ENCODE data around the gene TRIO. TPM values are rescaled to one million over a fixed set of nuclear protein-coding genes. Genes with fewer than 3 reads are reported as not detected.

The TRIO gene
- total RNA-seq, 1 experiment from 2014 or later: 68.4 TPM

DNA sequence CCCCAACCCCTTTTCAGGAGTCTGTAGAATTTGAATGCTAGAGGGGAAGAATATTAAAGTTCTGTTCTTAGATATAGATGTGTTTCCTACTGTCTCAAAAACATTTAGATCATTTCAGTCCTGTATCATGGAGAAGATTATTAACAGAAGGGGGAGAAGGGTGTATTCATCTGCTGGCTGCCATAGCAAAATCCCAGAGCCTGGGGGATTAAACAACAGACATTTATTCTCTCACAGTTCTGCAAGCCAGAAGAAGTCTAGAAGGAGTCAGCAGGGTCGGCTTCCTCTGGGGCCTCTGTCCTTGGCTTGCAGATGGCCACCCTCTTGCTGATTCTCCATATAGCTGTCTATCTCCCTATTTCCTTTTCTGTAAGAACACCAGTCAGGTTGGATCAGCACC lies 288.4 kb downstream of the TRIO start:
- TF ChIP-seq, protein P1, sequence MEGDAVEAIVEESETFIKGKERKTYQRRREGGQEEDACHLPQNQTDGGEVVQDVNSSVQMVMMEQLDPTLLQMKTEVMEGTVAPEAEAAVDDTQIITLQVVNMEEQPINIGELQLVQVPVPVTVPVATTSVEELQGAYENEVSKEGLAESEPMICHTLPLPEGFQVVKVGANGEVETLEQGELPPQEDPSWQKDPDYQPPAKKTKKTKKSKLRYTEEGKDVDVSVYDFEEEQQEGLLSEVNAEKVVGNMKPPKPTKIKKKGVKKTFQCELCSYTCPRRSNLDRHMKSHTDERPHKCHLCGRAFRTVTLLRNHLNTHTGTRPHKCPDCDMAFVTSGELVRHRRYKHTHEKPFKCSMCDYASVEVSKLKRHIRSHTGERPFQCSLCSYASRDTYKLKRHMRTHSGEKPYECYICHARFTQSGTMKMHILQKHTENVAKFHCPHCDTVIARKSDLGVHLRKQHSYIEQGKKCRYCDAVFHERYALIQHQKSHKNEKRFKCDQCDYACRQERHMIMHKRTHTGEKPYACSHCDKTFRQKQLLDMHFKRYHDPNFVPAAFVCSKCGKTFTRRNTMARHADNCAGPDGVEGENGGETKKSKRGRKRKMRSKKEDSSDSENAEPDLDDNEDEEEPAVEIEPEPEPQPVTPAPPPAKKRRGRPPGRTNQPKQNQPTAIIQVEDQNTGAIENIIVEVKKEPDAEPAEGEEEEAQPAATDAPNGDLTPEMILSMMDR (IDR thresholded peaks at IDR 0.05 in 2 of 3, conservative IDR thresholded peaks at IDR 0.05 in 1 of 3; ENCODE audit: borderline replicate concordance in 1 of 3, insufficient read depth in 1 of 3, low read depth in 2 of 3, low read length in 2 of 3): no peak
- no peak for TF ChIP-seq ELF1 (IDR thresholded peaks at IDR 0.05; ENCODE audit: borderline replicate concordance, low read depth)
- TF ChIP-seq, protein P2, sequence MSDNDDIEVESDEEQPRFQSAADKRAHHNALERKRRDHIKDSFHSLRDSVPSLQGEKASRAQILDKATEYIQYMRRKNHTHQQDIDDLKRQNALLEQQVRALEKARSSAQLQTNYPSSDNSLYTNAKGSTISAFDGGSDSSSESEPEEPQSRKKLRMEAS (IDR thresholded peaks at IDR 0.05): no peak
- TF ChIP-seq CBX3 (IDR thresholded peaks at IDR 0.05; ENCODE audit: low read depth): no peak
- TF ChIP-seq EZH2phosphoT487 (IDR thresholded peaks at IDR 0.05; ENCODE audit: borderline replicate concordance): no peak
- TF ChIP-seq FOSL1 (IDR thresholded peaks at IDR 0.05; ENCODE audit: low read depth): no peak
- TF ChIP-seq ZFX (IDR thresholded peaks at IDR 0.05): no peak
- no peak for TF ChIP-seq SP1 (IDR thresholded peaks at IDR 0.05; ENCODE audit: low read depth)
- no peak for TF ChIP-seq JUND (IDR thresholded peaks at IDR 0.05)
- CTCF ChIA-PET: no interaction called here

More for the DNA sequence above, 288.4 kb downstream of the TRIO start:
- no peak overlapping the region for H3K27ac ChIP-seq (ENCODE audit: low read depth, low read length)
- ChIA-PET RAD21 (ENCODE audit: low non-redundant PET in 1 of 2, low total read pairs in 2 of 2, uncharacterized antibody in 2 of 2, unreplicated experiment in 2 of 2) (no interaction called here), POLR2A (no interaction called here)
- no peak overlapping the region for H3K9ac ChIP-seq (ENCODE audit: low read length)
- no peaks in the 10 kb centered on the region for H3K4me1 ChIP-seq (ENCODE audit: control insufficient read depth in 1 of 2, insufficient read depth in 2 of 2, low read length in 2 of 2)
- ATAC-seq: no peak
- H3K27me3 ChIP-seq (ENCODE audit: insufficient read depth, low read length): no peaks in the 10 kb centered on the region
- H3K79me2 ChIP-seq (ENCODE audit: insufficient read depth, low read length): no peaks in the 10 kb centered on the region
- no peak overlapping the region for H2AFZ ChIP-seq (ENCODE audit: low read depth, low read length, poor library complexity, severe bottlenecking)
- H3K9me3 ChIP-seq (ENCODE audit: control insufficient read depth in 1 of 2, insufficient read depth in 1 of 2, low read depth in 1 of 2, low read length in 2 of 2): no peaks in the 10 kb centered on the region
- no peak overlapping the region for H3K4me3 ChIP-seq (replicated peaks in 1 of 2; ENCODE audit: low read depth in 1 of 2, low read length in 2 of 2)
- H3K36me3 ChIP-seq (ENCODE audit: control insufficient read depth in 1 of 2, insufficient read depth in 2 of 2, low read length in 2 of 2): no peaks in the 10 kb centered on the region; a peak in 1 of 4 replicates
- H3K4me2 ChIP-seq (ENCODE audit: low read length): no peak overlapping the region
- no TSS peak for BruUV-seq (replicated peaks)
- no peak for DNase-seq (ENCODE audit: low read depth, low spot score)
- intact Hi-C loops (cut with micrococcal nuclease): no loop called here
- no peaks in the 10 kb centered on the region for H4K20me1 ChIP-seq (ENCODE audit: insufficient read depth)
- no peaks in the 10 kb centered on the region for H3K9me2 ChIP-seq (ENCODE audit: insufficient read depth)

Data from HCT116 (cell line).